Mucosa of rectum (tissue), 2 donors: ENCODE data around the gene AGBL3.
A peak's percentile ranks its signal among the peaks of the same experiment; 100 is the strongest.
"Not testable (repeated sequence)": the region's sequence is repeated elsewhere in the genome, so short reads cannot be mapped to it uniquely, and the experiment has no call there.

Source experiments
- H3K27ac ChIP-seq, 2 donors: one replicate each; pipeline ENCODE4 v1.7.0; 2013; ENCODE audit warnings: inconsistent platforms in 2 of 2, low read depth in 2 of 2, low read length in 2 of 2
- H3K27me3 ChIP-seq, 2 donors: one replicate each; pipeline ENCODE4 v1.7.0; 2013; ENCODE audit warnings: low read length in 2 of 2; ENCODE audit not compliant: control insufficient read depth in 2 of 2, insufficient read depth in 2 of 2
- H3K36me3 ChIP-seq, 2 donors: one replicate each; pipeline ENCODE4 v1.7.0; 2013; ENCODE audit warnings: low read length in 2 of 2; ENCODE audit not compliant: control insufficient read depth in 2 of 2, insufficient read depth in 2 of 2
- H3K4me1 ChIP-seq, 2 donors: one replicate each; pipeline ENCODE4 v1.7.0; 2013; ENCODE audit warnings: low read length in 2 of 2, mild to moderate bottlenecking in 1 of 2; ENCODE audit not compliant: control insufficient read depth in 2 of 2, insufficient read depth in 2 of 2
- H3K4me3 ChIP-seq, 2 donors: one replicate each; pipeline ENCODE4 v1.7.0; 2013; ENCODE audit warnings: low read length in 2 of 2
- H3K9ac ChIP-seq, 2 donors: one replicate each; pipeline ENCODE4 v1.7.0; 2013; ENCODE audit warnings: low read length in 2 of 2, low read depth in 1 of 2, mild to moderate bottlenecking in 1 of 2
- H3K9me3 ChIP-seq, 2 donors: one replicate each; pipeline ENCODE4 v1.7.0; 2013; ENCODE audit warnings: low read length in 2 of 2; ENCODE audit not compliant: control insufficient read depth in 2 of 2
- donor health status: healthy.
- donor health status: Normal muscosa, but diverticular disease.

The AGBL3 gene

DNA sequence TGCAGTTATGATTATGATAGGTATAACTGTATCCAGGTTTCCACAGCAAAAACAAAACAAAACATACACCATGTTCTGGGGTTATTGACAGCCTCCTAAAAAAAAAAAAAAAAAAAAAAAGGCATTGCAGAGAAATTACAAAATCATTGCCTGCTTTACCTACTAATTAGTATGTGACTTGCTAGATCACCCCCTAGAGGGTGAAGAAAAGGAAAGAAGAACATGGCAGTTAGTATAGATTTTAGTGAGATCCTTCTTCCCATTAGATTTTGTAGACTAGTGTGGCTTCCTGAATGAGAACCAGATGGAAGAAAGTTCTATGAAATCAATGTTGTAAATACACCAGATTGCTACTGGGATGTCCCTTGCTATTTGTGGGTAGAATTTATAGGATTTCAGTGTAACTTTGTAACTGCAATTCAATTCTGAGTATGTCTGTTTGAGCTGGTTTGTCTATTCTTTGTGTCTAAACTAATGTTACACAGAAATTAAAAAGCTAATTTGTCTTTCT is 24.0 kb upstream of the AGBL3 start:
- Histone ChIP-seq H3K4me1 (peaks cover 0 to 4% of the 10 kb centered on the region in 2 donors), H3K9me3 (no peaks in the 10 kb centered on the region), H3K4me3 (no peak overlapping the region), H3K27ac (no peak overlapping the region), H3K27me3 (no peaks in the 10 kb centered on the region), H3K9ac (no peak overlapping the region), H3K36me3 (peaks cover 0 to 8% of the 10 kb centered on the region in 2 donors)

DNA sequence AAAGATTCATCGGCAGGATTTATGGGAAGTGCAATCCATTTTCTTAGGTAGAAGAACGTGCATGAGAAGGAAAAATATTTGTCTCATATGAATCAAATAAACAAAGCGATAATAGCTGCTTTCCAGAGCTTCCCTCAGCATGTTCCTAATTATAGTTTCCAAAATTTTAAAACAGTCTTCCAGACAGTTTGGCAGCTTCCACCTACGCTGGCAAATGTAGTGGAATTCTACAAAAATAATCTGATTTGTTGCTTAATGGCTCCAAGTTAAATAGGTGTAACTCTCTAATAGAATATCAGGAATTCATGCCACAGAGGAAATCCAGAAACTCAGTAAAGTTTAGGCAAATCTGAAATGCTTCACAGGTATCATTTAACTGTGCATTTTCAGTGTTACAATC is 23.3 kb upstream of the AGBL3 start:
- peaks cover 0 to 8% of the 10 kb centered on the region in 2 donors for H3K36me3 ChIP-seq
- H3K4me3 ChIP-seq: no peak overlapping the region
- H3K27me3 ChIP-seq: no peaks in the 10 kb centered on the region
- H3K9ac ChIP-seq: no peak overlapping the region
- peaks cover 0 to 4% of the 10 kb centered on the region in 2 donors for H3K4me1 ChIP-seq
- H3K27ac ChIP-seq: no peak overlapping the region
- H3K9me3 ChIP-seq: no peaks in the 10 kb centered on the region

- H3K36me3 ChIP-seq: peaks cover 0 to 5% of the 10 kb centered on the region in 2 donors
- H3K4me3 ChIP-seq: no peak overlapping the region
- peaks cover 0 to 4% of the 10 kb centered on the region in 2 donors for H3K4me1 ChIP-seq
- H3K9me3 ChIP-seq: no peaks in the 10 kb centered on the region
- H3K27ac ChIP-seq: no peak overlapping the region
- no peak overlapping the region for H3K9ac ChIP-seq
- no peaks in the 10 kb centered on the region for H3K27me3 ChIP-seq
Observed at GRCh38 chr7:134966691-134967090, 19.6 kb upstream of the AGBL3 start.

DNA sequence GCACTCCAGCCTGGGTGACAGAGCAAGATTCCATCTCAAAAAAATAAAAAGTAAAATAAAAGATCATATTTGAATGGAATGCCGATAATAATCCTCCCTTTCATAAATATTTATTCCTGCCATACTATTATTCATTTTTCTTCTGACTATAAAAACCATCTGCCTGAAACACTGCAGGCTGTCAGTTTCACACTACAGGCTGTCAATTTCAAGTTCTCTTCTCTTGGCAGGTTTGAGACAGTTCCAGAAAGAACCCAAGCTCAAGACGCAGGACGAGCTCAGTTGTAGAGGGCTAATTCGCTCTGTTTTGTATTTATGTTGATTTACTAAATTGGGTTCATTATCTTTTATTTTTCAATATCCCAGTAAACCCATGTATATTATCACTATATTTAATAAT is 18.2 kb upstream of the AGBL3 start:
- peaks cover 0 to 4% of the 10 kb centered on the region in 2 donors for H3K4me1 ChIP-seq
- no peaks in the 10 kb centered on the region for H3K27me3 ChIP-seq
- no peak overlapping the region for H3K9ac ChIP-seq
- H3K36me3 ChIP-seq: peaks cover 0 to 5% of the 10 kb centered on the region in 2 donors
- H3K4me3 ChIP-seq: no peak overlapping the region
- no peak overlapping the region for H3K27ac ChIP-seq
- H3K9me3 ChIP-seq: no peaks in the 10 kb centered on the region

GRCh38 chr7:134981645-134982044 is 4.7 kb upstream of the AGBL3 start:
- not testable (repeated sequence) for H3K4me1 ChIP-seq, H3K36me3 ChIP-seq, H3K9ac ChIP-seq, H3K9me3 ChIP-seq, H3K27ac ChIP-seq, H3K27me3 ChIP-seq, H3K4me3 ChIP-seq

DNA sequence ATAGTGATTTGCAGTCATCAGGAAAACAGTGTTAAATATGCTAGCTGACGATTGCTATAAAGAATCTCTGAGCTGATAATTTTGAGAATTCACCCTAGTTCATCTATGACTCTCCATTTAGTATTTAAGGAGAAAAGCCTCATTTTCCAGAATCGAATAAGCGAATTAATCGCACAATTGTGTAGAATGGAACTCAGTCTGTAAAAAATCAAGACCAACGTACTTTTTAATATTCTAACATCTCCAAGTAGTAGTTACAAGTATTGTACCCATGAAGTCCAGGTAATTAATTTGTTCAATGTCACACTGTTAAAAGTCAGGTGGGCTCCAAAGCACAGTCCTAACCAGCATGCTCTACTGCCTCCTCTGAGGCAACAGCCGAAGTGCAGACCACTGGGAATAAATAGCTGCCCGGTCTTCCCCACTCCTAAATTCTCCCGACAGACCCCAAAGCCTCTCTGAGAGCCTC is 380 bp upstream of the AGBL3 start:
- Histone ChIP-seq H3K27me3 (no peaks in the 10 kb centered on the region), H3K36me3 (no peaks in the 10 kb centered on the region), H3K9ac (peak overlapping the region; percentile 86 to 88), H3K27ac (peak overlapping the region; percentile 84 to 90), H3K4me3 (peak overlapping the region; percentile 91 to 96), H3K9me3 (no peaks in the 10 kb centered on the region), H3K4me1 (peaks cover 0 to 2% of the 10 kb centered on the region in 2 donors)

DNA sequence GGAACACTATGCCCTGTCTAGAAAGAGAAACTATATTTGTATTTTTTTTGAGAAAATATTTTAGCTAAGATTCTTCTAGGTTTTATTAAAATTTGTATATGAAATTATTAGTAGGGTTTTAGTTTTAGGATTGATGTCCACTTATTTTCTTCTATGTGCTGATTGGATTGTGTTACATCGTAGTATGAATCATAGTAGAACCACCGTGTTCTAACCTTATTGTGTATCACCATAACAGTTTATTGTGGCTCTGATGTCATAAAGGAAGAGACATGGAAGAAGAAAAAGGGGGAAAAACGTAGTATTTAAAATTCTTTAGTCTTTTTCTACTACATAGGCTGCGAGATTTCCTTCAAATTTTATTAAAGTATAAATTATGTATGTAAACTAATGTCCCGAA is 1.9 kb downstream of the AGBL3 start:
- H3K9me3 ChIP-seq: no peaks in the 10 kb centered on the region
- no peak overlapping the region for H3K9ac ChIP-seq
- no peaks in the 10 kb centered on the region for H3K27me3 ChIP-seq
- H3K27ac ChIP-seq: no peak overlapping the region
- H3K4me3 ChIP-seq: peak overlapping the region in 1 of 2 donors; percentile 96
- peaks cover 0 to 2% of the 10 kb centered on the region in 2 donors for H3K4me1 ChIP-seq
- no peaks in the 10 kb centered on the region for H3K36me3 ChIP-seq

- Histone ChIP-seq H3K4me1 (peaks cover 2% of the 10 kb centered on the region in 2 donors), H3K9ac (no peak overlapping the region), H3K27me3 (no peaks in the 10 kb centered on the region), H3K36me3 (peaks cover 2 to 4% of the 10 kb centered on the region in 2 donors), H3K4me3 (no peak overlapping the region), H3K9me3 (no peaks in the 10 kb centered on the region), H3K27ac (peak overlapping the region in 1 of 2 donors; percentile 41)
Observed at GRCh38 chr7:134991469-134992339, 5.4 kb downstream of the AGBL3 start.

- Histone ChIP-seq H3K9ac (peak overlapping the region in 1 of 2 donors; percentile 34), H3K36me3 (peaks cover 2 to 4% of the 10 kb centered on the region in 2 donors), H3K27ac (peak overlapping the region; percentile 11 to 41), H3K4me3 (no peak overlapping the region), H3K9me3 (no peaks in the 10 kb centered on the region), H3K27me3 (no peaks in the 10 kb centered on the region), H3K4me1 (peaks cover 0 to 2% of the 10 kb centered on the region in 2 donors)
Observed at GRCh38 chr7:134992626-134993179, 6.4 kb downstream of the AGBL3 start.

- Histone ChIP-seq H3K36me3 (peaks cover 2 to 4% of the 10 kb centered on the region in 2 donors), H3K9me3 (no peaks in the 10 kb centered on the region), H3K27ac (peak overlapping the region in 1 of 2 donors; percentile 20), H3K27me3 (no peaks in the 10 kb centered on the region), H3K4me3 (no peak overlapping the region), H3K9ac (no peak overlapping the region), H3K4me1 (peaks cover 0 to 2% of the 10 kb centered on the region in 2 donors)
Observed at GRCh38 chr7:134993877-134994456, 7.7 kb downstream of the AGBL3 start.
